ENCODE measurements around the gene PRPH.
"Not testable (repeated sequence)": the region's sequence is repeated elsewhere in the genome, so short reads cannot be mapped to it uniquely, and the experiment has no call there.

DNA sequence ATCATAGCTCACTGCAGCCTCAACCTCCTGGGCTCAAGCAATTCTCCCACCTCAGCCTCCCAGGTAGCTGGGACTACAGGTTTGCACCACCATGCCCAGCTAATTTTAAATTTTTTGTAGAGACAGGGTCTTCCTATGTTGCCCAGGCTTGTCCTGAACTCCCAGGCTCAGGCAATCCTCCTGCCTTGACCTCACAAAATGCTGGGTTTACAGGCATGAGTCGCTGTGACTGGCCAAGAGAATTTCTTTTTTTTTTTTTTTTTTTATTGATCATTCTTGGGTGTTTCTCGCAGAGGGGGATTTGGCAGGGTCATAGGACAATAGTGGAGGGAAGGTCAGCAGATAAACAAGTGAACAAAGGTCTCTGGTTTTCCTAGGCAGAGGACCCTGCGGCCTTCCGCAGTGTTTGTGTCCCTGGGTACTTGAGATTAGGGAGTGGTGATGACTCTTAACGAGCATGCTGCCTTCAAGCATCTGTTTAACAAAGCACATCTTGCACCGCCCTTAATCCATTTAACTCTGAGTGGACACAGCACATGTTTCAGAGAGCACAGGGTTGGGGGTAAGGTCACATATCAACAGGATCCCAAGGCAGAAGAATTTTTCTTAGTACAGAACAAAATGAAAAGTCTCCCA is 12.1 kb upstream of the PRPH start:
- TF ChIP-seq TAF1 (IDR thresholded peaks at IDR 0.05; ENCODE audit: low read depth, low read length); ZNF274 (IDR thresholded peaks at IDR 0.05; ENCODE audit: borderline replicate concordance, extremely low read depth, low read length); CEBPB (IDR thresholded peaks at IDR 0.05; ENCODE audit: low read depth, low read length); EP300 (IDR thresholded peaks at IDR 0.05; ENCODE audit: borderline replicate concordance in 1 of 2, low read depth in 2 of 2, low read length in 2 of 2); KDM4A (IDR thresholded peaks at IDR 0.05; ENCODE audit: low read depth, low read length, severe bottlenecking); CTCF (IDR thresholded peaks at IDR 0.05; ENCODE audit: control extremely low read depth in 1 of 3, insufficient read depth in 1 of 3, low read depth in 1 of 3, low read length in 3 of 3); HDAC6 (IDR thresholded peaks at IDR 0.05; ENCODE audit: low read depth, low read length); RXRA (IDR thresholded peaks at IDR 0.05; ENCODE audit: insufficient read depth, low read depth, low read length); EZH2 (IDR thresholded peaks at IDR 0.05; ENCODE audit: low read depth, low read length, severe bottlenecking); BACH1 (IDR thresholded peaks at IDR 0.05; ENCODE audit: low read length): not testable (repeated sequence)
- TF ChIP-seq, protein P1, sequence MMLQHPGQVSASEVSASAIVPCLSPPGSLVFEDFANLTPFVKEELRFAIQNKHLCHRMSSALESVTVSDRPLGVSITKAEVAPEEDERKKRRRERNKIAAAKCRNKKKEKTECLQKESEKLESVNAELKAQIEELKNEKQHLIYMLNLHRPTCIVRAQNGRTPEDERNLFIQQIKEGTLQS (IDR thresholded peaks at IDR 0.05; ENCODE audit: insufficient read depth, low read depth, low read length): not testable (repeated sequence)

Measured in H1 (cell line).